AG04450 (cell line): ENCODE measurements around the gene WDR81. TPM values are rescaled to one million over a fixed set of nuclear protein-coding genes. Genes with fewer than 3 reads are reported as not detected.
"Not testable (repeated sequence)": the region's sequence is repeated elsewhere in the genome, so short reads cannot be mapped to it uniquely, and the experiment has no call there.

ENCODE experiments used
- CTCF ChIA-PET: fragments of 300-600, 350-600 bp; formaldehyde crosslinking; extraction: SDS; loops from one replicate; lab custom pipeline; 2022; ENCODE audit warnings: antibody characterized with exemption, inconsistent platforms; lab: Charles Lee
- POLR2A ChIA-PET: fragments of 350-600 bp; formaldehyde crosslinking; extraction: SDS; loops from one replicate; lab custom pipeline; 2021; ENCODE audit warnings: antibody characterized with exemption, inconsistent platforms; lab: Yijun Ruan, JAX
- DNase-seq: peaks from one replicate; pipeline ENCODE4 v3.0.0-alpha.2; 2011; ENCODE audit warnings: low read depth, low spot score
- H3K27ac ChIP-seq: one replicate; pipeline ENCODE4 v1.5.1; 2012; ENCODE audit warnings: low read depth, low read length, control low read depth
- H3K27me3 ChIP-seq: one replicate; pipeline ENCODE4 v1.6.0; 2012; ENCODE audit warnings: low read length; ENCODE audit not compliant: control insufficient read depth, insufficient read depth
- H3K4me3 ChIP-seq: 2 replicates; pipeline ENCODE4 v1.5.1; 2011; ENCODE audit warnings: mild to moderate bottlenecking, low read depth, low read length, control low read depth
- H3K9me3 ChIP-seq: 2 replicates; pipeline ENCODE4 v1.5.1; 2012; ENCODE audit warnings: low read length; ENCODE audit not compliant: control insufficient read depth, insufficient read depth
- CTCF ChIP-seq: IDR thresholded peaks from 2 replicates; pipeline ENCODE4 v1.5.1; 2011; ENCODE audit warnings: low read depth, low read length, control low read depth, inconsistent platforms
- polyA plus RNA-seq: library from polyadenylated mRNA; depleted of rRNA; stranded (reverse); fragments of >200 nt; gene quantifications from 2 replicates; pipeline ENCODE4 v1.2.3, GENCODE V29; 2011

WDR81 gene
- polyA plus RNA-seq, 1 experiment = 2.9 TPM

- Histone ChIP-seq H3K4me3 (no peak overlapping the region), H3K27me3 (no peaks in the 10 kb centered on the region), H3K9me3 (no peaks in the 10 kb centered on the region; the same call in 1 of the 2 replicates), H3K27ac (no peak overlapping the region)
- no peak for TF ChIP-seq CTCF
- POLR2A ChIA-PET = no interaction called here
- CTCF ChIA-PET = no interaction called here
- no peak for DNase-seq
Measured at GRCh38 chr17:1759529-1759928, 35.0 kb downstream of the WDR81 start.

- ChIA-PET CTCF (interaction anchor here (0.7 to 1.5 kb wide), 6 partner anchors 22 to 860 kb away, joined by 3 to 7 read pairs (median 4); no protein-coding TSS in a partner anchor), POLR2A (interaction anchor here (0.5 to 2.3 kb wide), 6 partner anchors 17 to 47 kb away, joined by 3 to 25 read pairs (median 8); no protein-coding TSS in a partner anchor)
- peak overlapping the region; percentile 86 for H3K27ac ChIP-seq
- no peaks in the 10 kb centered on the region for H3K27me3 ChIP-seq
- no peaks in the 10 kb centered on the region; the same call in 1 of the 2 replicates for H3K9me3 ChIP-seq
- DNase-seq = peak; percentile 16
- TF ChIP-seq CTCF = no peak
- H3K4me3 ChIP-seq = peak overlapping the region; percentile 75
Measured at GRCh38 chr17:1762233-1762900, 37.9 kb downstream of the WDR81 start.

GRCh38 chr17:1762901-1763898 is 38.7 kb downstream of the WDR81 start:
- Histone ChIP-seq H3K9me3 (no peaks in the 10 kb centered on the region; the same call in 1 of the 2 replicates), H3K27me3 (no peaks in the 10 kb centered on the region), H3K4me3 (peak overlapping the region; percentile 75), H3K27ac (peak overlapping the region; percentile 86)
- peak; percentile 43 for DNase-seq
- CTCF ChIA-PET = interaction anchor here (0.7 to 1.8 kb wide), 6 partner anchors 21 to 860 kb away, joined by 3 to 7 read pairs (median 4); no protein-coding TSS in a partner anchor
- TF ChIP-seq CTCF = no peak
- POLR2A ChIA-PET = interaction anchor here (0.5 to 2.3 kb wide), 7 partner anchors 21 to 114 kb away, joined by 3 to 25 read pairs (median 4); no protein-coding TSS in a partner anchor

GRCh38 chr17:1764284-1764683 is 39.8 kb downstream of the WDR81 start:
- H3K27me3 ChIP-seq = no peaks in the 10 kb centered on the region
- ChIA-PET CTCF (interaction anchor here (1.8 kb wide), 1 partner anchor 20 kb away, joined by 7 read pairs; no protein-coding TSS in a partner anchor), POLR2A (interaction anchor here (0.7 to 1.4 kb wide), 7 partner anchors 9 to 115 kb away, joined by 3 to 18 read pairs (median 4); partner anchors contain the start of gene WDR81)
- DNase-seq = peak; percentile 75
- TF ChIP-seq CTCF = no peak
- peak overlapping the region; percentile 86 for H3K27ac ChIP-seq
- no peaks in the 10 kb centered on the region; the same call in 1 of the 2 replicates for H3K9me3 ChIP-seq
- H3K4me3 ChIP-seq = peak overlapping the region; percentile 75

GRCh38 chr17:1764705-1765104 is 40.2 kb downstream of the WDR81 start:
- not testable (repeated sequence) for H3K9me3 ChIP-seq, H3K27me3 ChIP-seq, DNase-seq
- peak overlapping the region; percentile 86 for H3K27ac ChIP-seq
- POLR2A ChIA-PET = interaction anchor here (0.7 to 1.3 kb wide), 6 partner anchors 9 to 50 kb away, joined by 3 to 18 read pairs (median 4); partner anchors contain the start of gene WDR81
- peak overlapping the region; percentile 0; the same call in 1 of the 2 replicates for H3K4me3 ChIP-seq
- CTCF ChIA-PET = interaction anchor here (1.8 kb wide), 1 partner anchor 19 kb away, joined by 7 read pairs; no protein-coding TSS in a partner anchor
